ENCODE results near the gene CD58.
"Not testable (repeated sequence)": the region's sequence is repeated elsewhere in the genome, so short reads cannot be mapped to it uniquely, and the experiment has no call there.

Gene CD58

DNA sequence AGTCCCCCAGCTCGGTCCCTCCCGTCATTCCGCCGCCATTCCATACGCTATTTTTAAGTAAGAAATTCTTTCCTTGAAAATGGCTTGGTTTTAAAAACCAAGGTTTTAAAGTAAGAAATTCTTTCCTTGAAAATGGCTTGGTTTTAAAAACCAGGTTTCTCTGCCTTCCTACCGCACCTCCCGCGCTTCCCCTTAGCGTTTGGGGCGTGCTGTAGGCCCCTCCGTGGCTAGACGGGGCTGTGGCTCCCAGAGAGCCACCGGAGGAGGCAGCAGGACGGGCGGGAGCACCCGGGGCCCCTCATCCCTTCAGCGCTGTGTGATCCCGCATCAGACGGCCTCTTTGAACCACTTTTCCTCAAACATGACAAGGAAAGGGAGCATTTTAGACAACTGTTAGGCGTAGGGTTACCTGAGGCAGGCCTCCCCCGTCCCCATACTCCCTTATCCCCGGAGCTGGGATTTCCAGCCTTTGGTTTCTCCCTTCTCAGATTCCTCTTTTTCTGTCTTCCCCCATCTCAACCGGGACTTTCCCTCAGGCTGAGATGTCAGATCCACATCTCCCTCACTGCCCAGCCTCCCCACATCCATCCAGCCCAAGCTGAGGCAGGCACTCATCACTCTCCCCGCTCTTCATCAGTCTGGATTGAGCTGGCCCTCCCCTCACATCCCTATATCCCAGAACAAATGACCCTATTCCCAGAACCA lies 541 bp upstream of the CD58 start:
- DNase-seq (ENCODE audit: low spot score), result peak; percentile 35

DNA sequence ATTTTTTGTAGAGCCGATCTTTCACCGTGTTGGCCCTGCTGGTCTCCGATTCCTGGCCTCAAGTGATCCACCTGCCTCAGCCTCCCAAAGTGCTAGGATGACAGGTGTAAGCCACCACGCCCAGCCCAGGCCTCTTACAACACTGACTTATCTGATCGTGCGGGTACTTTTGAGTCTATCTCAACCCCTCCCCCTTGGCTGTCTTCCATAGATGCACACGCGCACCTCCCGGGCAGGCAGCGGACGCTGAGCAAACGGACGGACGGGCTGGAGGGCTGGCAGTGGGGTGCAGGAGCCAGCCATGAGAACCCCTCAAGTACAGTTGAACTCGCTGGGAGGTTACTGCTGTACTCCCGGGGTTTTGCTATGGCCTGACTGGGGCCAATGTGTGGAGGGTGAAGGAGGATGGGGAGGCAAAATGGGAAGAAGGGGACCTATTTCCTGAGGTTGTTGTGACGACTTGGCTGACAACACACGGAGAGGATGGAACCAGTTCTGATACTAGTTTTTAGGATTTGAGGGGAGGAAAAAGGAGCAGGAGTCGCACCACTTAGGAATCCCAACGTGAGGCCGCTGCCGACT lies 959 bp downstream of the CD58 start:
- peak; percentile 57 for DNase-seq (ENCODE audit: low spot score)

DNA sequence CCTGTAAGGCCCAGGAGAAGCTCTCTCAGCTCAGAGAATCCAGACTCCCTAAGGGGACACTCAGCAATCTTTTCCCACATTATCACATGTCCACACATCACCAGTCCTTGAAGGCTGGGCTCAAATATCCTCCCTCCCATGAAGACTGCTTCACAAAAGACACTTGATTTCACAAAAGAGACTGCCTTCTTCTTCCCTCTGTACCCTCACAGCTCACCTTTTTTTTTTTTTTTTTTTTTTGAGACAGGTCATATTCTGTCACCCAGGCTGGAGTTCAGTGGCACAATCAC lies 1.5 kb downstream of the CD58 start:
- DNase-seq (ENCODE audit: low spot score), result no peak

DNA sequence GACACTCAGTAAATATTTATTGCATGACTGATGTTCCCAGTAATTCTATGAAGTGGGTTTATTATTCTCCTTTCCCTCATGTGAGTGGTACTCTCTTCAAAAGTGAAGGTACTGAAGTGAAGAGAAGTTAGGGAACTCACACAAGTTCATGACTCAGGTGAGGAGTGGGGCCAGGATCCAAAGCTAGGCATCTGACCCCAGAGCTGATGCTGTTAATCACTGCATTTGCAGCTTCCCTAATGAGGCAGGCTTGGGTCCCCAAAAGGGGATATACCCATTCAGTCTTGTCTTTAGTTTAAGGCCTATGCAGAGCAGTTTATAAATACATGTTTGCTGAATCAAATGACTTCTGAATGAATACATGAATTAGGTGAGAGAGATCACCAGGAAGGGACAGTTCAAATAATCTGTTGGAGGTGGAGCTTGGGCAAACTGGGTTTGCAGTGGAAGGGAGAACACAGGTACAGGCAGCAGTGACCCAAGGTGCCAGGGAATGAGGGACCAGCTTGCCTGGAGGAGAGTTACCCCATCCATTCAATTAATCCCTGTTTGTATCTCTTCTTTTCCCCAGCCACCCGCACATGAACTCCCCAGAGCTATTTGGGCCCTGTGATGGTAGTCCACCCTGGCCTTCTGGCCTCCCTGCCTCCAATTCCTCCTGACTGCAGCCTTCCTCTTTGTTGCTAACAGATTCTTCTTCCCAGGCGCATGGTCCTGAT lies 2.0 kb downstream of the CD58 start:
- DNase-seq (ENCODE audit: low spot score), result no peak

DNA sequence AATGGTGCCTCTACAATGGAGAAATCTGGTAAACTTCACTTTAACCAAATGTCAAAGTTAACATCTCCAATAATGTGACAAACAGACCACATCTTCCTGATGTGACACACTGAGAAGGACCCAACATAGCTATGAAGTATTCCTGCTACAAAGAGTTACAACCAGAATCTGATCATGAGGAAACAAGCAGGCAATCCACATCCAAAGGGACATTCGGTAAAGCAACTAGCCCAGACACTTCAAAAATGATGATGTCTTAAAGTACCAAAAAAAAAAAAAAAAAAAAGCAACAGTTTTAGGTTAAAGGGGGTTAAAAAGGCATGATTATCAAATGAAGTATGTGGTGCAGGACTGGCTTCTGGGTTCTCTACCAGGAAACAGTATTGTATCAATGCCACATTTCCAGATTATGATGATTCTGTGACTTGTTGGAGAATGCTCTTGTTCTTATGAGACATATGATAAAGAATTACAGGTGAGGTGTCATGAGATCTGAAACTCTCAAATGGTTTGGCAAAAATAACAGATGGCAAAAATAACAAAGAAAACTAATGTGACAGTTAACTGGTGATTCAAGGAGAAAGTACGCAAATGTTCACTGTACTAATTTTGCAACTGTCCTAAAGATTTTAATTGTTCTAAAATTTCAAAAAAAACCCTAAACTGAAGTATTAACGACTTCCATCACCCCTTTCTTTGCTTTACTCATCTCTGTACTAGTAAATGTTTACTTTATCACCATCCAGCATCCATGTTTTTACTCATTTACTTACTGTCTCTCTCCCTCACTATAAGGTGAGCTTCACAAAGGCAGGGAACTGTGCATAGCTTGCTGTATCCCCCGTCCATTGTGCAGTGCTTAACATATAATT lies 2.8 kb downstream of the CD58 start:
- DNase-seq (ENCODE audit: low spot score), result no peak

DNA sequence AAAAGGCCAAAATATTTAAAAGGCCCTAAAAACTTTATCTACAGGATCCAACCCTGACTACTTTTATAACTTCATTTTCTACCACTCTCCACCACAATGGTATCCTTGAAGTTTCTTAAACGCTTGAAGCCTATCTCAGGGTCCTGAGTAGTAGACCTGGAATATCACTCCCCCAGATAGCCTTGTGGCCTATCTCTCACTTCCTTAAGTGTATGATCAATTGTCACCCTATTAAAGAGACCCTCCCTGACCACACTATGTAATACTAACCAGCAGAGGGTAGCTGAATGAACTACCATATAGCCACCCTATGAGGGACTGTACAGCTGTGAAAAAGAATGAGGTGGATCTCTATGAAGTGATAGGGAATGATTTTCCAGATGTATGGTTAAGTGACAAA lies 5.6 kb downstream of the CD58 start:
- DNase-seq (ENCODE audit: low spot score), result no peak

DNA sequence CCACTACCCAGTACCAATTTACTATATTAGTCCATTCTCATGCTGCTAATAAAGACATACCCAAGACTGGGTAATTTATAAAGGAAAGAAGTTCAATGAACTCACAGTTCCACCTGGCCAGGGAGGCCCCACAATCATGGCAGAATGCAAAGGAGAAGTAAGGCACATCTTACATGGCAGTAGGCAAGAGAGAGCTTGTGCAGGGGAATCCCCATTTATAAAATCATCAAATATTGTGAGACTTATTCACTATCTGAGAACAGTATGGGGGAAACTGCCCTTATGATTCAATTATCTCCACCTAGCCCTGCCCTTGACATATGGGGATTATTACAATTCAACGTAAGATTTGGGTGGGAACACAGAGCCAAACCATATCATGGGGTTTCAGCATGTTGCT lies 6.4 kb downstream of the CD58 start:
- DNase-seq (ENCODE audit: low spot score), result no peak

DNA sequence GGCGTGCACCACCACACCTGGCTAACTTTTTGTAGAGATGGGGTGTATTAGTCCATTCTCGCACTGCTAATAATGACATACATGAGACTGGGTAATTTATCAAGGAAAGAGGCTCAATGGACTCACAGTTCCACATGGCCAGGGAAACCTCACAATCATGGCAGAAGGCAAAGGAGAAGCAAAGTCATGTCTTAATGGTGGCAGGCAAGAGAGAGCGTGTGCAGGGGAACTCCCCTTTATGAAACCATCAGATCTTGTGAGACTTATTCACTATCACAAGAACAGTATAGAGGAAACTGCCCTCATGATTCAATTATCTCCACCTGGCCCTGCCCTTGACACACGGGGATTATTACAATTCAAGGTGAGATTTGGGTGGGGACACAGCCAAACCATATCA lies 8.4 kb downstream of the CD58 start:
- not testable (repeated sequence) for DNase-seq (ENCODE audit: low spot score)

DNA sequence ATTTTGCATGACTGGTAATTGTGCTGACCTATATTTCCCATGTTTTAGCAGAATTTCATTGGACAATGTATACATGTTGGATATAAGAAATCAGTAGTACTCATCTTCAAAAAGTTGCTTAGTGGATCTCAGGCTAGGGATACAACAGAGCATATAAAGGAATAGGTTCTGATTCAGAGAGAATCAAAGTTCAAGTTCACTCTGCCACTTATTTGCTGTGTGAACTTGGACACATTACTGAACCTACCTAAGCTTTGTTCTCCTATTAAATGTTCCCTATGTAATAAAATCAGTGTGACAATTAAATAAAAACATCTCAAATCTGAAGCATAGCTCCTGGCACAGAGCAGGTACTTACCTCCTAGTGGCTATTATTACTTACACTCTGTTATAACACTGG lies 9.3 kb downstream of the CD58 start:
- DNase-seq (ENCODE audit: low spot score), result no peak

DNA sequence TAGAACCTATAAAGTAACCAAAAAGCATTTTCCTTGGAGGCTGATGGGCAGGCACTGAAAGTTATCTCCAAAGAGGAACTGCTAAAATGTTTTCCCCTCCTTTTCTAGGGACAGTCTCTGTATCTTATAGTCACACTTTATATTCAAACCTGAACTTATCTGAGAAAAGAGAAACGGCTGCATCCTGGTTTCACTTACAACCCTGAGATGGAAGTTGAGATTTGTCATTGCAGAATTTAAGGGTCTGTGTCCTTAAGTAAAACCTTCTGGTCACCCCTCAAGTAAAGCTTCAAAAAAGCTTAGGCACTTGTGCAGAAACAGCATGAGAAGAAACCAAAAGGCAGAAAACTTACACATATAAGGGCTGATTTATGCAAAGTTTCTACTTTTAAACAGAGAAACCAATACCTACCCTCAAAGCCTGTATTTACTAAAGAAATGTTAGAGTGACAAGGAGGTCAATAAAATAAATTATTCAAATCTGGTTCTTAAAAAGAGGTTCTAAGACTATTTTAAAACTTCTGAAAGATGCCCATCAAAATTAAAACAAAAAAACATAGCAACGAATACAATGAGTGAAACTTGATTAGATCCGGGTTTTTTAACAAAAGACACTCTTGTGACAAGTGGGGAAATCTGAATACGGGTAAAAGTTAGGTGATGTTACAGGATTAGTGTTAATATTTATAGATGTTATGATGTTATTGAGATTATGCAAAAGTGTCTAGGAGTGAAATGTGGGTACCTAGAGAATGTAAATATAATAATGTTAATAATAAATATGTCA lies 9.9 kb downstream of the CD58 start:
- DNase-seq (ENCODE audit: low spot score), result no peak

DNA sequence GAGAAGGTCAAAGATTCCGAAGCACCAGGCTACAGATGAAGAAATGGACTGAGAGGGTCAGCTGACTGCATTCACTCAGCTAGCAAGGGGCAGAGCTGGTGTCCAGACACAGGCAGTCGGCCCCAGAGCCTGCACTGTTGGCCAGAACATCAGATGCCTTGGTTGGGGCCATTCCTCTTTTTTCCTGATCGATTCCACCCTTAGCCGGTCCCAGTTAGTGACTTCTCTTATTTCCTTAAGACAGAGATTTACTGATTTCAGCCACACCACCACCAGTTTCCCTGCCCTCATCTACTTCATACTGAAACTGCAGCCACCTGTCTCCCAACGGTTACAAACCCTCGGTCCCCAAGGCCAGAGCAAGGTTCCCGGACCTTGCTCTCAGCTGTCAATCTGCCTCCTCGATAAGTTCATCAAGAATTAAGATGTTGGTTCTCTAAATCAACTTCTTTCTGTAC lies 11.5 kb downstream of the CD58 start:
- no peak for DNase-seq (ENCODE audit: low spot score)

DNA sequence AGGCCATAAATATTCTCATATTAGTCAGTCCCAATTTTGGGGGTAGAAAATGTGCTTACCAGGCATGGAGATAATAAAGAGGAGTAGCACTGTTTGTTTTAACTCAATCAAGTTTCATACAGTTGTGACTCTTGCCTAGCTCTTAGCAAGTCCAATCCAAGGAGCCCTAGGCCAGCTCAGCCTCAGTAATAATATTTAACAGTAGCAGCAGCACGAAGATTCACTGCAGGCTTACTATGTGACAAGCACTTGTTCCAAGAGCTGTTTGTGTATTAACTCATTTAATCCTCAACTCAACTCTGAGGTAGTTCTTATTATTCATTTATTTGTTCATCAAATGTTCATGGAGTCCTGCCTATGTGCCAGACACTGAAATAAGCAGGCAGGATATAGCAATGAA lies 12.3 kb downstream of the CD58 start:
- DNase-seq (ENCODE audit: low spot score), result no peak

DNA sequence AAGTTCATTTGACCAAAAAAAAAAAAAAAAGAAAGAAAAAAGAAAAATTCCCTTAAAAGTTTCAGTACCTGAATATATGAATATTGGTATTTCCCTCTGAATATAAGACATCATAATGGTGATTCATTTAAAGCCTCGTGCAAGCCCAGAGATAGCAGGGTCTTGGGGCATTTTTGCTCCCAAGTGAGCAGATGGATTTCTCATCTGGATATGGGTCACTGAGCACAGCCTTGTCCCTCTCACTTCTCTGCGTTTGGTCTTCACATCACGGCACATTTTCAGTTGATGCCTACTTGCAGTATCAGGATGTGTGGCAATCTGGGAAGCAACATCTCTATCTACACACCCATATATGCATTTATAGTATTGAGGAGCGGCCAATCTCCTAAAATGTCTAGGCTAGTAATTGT lies 12.7 kb downstream of the CD58 start:
- DNase-seq (ENCODE audit: low spot score), result no peak

DNA sequence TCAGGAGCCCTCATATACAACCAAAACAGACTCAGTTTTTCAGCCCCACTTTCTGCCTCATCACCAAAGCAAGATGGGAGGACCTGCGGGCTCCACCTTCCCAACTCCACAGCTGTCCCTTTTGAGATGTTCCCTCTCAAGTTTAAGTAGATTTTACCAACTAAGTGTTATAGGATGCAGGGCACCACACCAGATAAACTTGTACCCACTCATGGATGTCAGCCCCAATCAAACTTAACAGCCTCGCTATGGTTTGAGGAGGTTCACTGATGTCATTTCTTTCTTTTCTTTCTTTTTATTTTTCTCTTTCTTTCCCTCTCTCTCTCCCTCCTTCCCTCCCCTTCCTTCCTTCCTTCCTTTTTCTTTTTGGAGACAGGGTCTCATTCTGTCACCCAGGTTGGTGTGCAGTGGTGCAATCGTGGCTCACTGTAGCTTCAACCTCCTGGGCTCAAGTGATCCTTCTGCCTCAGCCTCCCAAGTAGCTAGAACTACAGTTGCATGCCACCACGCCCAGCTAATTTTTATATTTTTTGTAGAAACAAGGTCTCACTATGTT lies 13.4 kb downstream of the CD58 start:
- no peak for DNase-seq (ENCODE audit: low spot score)

DNA sequence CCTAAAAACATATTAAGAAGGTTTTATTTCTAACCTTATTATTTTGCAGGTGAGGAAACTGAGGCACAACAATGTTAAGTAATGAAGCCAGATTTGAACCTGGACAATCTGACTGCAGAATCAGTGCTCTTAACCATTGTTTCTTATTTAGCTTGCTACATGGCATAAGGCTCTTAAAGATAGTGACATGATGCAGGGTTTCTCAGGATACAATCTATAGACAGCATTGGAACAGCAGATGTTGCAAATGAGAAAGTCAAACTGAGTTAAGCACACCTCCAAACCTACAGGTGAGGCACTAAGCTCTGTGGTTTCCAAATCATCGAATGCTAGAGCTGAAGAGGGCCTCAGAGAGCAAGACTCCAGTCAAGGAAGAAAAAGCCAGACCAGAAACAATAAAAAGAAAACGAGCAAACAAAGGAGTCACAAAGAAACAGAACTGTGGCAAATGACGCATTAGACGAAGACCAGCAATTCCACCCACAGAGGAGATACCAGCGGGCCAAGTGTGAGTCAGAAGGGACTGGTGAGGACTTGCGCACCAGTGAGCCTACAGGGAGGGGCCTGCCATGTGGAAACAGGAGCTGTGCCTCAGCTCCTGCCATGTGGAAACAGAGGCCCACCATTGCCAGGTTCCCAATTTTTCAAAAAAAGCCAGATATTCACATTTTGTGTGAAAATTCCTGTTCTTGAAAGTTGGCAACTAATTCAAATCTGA lies 14.4 kb downstream of the CD58 start:
- DNase-seq (ENCODE audit: low spot score), result peak; percentile 90

DNA sequence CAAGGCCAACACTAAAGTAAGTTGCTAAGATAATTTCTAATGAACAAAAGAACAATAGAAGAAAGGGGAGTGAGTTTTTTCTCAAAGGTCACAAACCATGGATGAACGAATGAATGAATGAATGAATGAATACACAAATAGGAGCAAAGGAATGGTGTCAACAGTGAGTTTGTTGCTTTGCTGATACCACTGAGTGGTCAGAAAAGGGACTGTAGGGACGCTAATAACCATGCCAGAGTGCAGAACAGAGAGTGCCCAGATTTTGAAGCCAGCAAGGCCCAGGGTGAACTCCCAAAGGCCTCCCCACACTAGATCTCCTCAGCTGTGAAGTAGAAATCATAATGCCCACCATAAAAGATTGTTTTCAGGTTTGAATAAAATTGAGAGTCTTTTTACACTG lies 15.9 kb downstream of the CD58 start:
- no peak for DNase-seq (ENCODE audit: low spot score)

DNA sequence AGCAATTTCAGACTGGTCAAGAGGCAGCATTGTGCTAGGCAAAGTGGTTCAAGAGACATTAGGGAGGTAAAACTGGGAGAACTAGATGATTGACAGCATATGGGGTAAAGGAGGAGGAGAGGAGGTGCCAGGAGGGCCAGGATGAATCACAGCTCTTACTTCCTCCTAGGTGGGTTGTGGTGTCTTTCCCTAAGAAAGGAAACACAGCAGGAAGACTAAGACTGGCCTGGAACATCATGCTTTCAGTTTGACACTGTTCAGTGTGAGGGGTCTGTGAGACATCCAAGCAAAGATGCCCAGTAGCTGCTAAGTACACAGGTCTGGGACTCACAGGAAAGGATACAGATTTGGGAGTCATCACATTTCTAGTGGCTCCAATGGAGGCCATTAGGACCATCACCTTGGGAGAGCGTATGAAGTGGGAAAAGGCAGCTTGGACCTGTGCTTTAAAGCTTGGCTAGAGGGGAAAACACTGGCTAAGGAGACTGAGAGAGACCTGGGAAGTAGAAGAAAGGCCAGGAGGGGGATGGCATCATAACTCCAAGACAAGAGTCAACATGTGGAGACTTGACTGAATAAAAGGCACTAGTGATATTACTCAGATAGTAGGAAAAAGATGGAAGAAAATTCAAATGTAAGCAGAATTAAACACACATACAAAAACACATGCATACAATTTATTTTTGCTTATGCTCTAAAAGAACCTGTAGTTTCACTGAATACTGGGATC lies 17.3 kb downstream of the CD58 start:
- peak; percentile 85 for DNase-seq (ENCODE audit: low spot score)

DNA sequence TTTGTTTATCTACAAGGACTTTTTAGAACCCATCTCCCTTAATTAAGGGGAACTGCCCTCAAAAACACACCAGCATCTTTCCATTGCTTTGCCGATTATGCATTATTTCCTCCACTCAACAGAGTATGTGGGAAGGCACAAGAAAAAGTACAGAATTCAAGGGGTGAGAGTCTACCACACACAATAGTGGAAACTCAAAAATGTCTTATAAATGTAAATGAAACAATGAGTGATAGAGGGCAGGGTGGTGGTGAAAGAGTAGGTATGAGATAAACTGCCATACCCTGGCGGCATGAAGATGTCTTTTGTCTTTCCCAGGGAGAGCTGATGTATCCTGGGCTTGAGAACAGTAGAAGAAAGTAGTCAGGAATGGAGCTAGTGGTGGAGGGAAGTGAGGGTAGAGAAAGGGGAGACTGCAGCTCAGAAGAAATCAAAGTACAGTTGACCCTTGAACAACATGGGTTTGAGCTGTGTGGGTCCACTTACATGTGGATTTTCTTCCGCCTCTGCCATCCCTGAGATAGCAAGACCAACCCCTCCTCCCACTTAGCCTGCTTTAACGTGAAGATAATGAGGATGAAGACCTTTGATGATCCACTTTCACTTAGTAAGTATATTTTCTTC lies 24.4 kb downstream of the CD58 start:
- no peak for DNase-seq (ENCODE audit: low spot score)

DNA sequence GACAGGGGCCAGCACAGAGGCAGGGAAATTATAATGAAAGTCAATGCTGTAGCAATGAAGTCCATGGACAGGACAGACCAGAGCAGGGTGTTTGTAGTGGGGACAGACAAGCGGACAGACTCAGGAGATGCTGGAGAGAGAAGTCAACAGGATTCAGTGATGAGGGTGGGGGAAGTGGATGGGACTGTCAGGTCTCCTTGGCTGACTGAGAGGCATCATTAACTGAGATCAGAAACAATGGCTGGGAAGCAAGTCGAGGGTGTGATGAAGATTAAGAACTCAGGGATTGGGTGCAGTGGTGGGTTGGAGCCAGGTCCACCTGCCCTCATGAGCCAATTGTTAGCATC lies 25.5 kb downstream of the CD58 start:
- DNase-seq (ENCODE audit: low spot score), result no peak

All from kidney tubule cell (primary cell).